C4-2B (cell line): ENCODE measurements around the gene CCDC92B.

Experiments
- ZFX ChIP-seq: fragments of 450-650 bp; IDR thresholded peaks from 2 replicates; pipeline ENCODE4 v1.6.1; 2017
- TF ChIP-seq, protein P1 (sequence below): fragments of 450-650 bp; conservative IDR thresholded peaks from 2 replicates; pipeline ENCODE4 v1.5.1; 2017; ENCODE audit warnings: mild to moderate bottlenecking

DNA sequence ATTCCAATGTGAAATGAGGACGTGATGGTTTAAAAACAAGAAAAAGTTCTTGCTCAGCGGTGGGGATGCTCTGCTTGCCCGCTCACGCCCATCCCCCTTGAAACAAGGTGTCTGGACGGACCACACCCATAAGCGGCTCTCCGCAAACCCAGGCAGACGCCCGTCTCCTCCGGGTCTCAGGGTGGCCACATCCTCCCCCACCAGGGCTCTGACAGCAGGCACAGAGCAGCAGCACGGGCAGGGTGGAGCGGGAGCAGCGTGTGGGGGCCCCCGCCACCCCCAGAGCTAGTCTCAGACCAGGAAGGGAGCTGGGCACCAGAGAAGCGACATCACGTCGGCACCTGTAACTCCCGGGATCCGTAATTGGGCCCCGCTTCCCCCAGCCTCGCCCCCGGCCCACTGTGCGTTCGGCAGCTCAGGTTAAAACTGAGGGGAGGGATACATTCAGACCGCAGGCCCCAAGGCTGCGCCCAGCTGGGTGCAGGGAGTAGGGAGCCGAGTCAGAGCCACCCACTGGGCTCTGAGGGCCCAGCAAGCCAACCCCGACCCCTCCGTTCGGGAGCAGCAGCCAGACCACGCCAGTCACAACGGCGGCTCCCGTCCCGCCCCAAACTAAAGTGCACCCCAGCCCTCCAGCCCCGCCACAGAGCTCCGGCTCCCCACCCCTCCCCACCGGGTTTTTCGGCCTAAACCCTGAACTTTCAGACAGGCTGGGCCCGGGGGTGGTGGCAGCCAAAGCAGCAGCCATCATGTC lies 59.9 kb downstream of the CCDC92B start:
- TF ChIP-seq, protein P1, sequence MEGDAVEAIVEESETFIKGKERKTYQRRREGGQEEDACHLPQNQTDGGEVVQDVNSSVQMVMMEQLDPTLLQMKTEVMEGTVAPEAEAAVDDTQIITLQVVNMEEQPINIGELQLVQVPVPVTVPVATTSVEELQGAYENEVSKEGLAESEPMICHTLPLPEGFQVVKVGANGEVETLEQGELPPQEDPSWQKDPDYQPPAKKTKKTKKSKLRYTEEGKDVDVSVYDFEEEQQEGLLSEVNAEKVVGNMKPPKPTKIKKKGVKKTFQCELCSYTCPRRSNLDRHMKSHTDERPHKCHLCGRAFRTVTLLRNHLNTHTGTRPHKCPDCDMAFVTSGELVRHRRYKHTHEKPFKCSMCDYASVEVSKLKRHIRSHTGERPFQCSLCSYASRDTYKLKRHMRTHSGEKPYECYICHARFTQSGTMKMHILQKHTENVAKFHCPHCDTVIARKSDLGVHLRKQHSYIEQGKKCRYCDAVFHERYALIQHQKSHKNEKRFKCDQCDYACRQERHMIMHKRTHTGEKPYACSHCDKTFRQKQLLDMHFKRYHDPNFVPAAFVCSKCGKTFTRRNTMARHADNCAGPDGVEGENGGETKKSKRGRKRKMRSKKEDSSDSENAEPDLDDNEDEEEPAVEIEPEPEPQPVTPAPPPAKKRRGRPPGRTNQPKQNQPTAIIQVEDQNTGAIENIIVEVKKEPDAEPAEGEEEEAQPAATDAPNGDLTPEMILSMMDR: no peak
- no peak for TF ChIP-seq ZFX
